ENCODE measurements around the gene FGF13. TPM values are rescaled to one million over a fixed set of nuclear protein-coding genes. Genes with fewer than 3 reads are reported as not detected.

FGF13 gene
- total RNA-seq, 1 donor from 2014 or later = 15.4 TPM

- no peak for DNase-seq
Measured at GRCh38 chrX:138664016-138664415, 47.5 kb downstream of the FGF13 start.

DNA sequence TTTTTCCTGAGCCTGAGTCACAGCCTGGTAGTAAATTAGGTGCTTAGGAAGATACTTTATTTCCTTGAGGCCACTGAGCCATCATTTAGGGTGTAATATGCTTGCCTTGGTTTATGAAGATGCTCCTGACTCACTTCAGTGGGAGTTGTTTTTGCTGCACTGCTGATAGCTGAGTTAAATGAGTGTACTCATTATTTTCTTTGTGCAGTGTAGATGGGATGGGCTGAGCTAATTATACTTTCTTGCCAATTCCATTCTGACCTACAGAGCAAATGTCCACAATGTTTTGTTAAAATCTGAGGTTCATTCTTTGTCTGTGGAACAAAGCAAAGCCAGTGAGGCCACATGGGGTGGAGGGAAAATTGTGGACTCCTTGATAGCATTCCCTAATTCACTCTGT, 60.0 kb downstream of the FGF13 start:
- no peak for DNase-seq

GRCh38 chrX:138648568-138648967, 62.9 kb downstream of the FGF13 start:
- no peak for DNase-seq

DNA sequence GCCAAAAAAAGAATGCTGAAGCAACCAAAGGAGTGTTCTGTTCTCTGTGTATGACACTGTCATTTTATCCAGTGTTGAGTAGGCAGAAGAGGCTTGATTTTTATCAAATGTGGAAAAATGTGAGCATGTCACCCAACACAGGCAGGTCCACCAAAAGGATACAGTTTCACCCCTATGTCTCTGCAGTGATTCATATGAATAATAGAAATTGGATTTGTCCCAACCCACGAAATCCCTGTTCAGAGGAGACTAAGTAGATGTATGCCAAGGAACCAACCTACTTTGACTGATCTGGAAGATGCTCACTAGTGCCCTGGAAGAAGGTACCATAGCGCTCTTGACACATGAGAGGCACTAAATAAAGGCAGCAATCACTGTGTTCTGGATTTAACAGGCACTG, 72.5 kb downstream of the FGF13 start:
- no peak for DNase-seq

Small RNA genes within 50 kb of the gene (small RNA-seq; reads per million reads assigned to genes)
- gene AL031386.1 (ENCODE audit: low replicate concordance) = not detected
- 0.28 reads per million, percentile 26 among the genes with 10 or more reads in this experiment for gene MIR504 (ENCODE audit: low replicate concordance)
